Activated T-helper 2 cell treated with anti-CD3 and anti-CD28 coated beads, Interferon-gamma antibody, Interleukin-2, Interleukin-4, amounts not matched to agents 10 μg/mL and 5 μg/mL and 100 μg/mL, durations not matched to agents 14 hours and 24 hours and 36 hours (primary cell): Measurements from ENCODE around the gene CST3. TPM values are rescaled to one million over a fixed set of nuclear protein-coding genes. Genes with fewer than 3 reads are reported as not detected.

Experiments used
- DNase-seq: peaks from one replicate; pipeline ENCODE4 v3.0.0; 2021; ENCODE audit warnings: low spot score
- H3K27ac Mint-ChIP-seq: one replicate; pipeline ENCODE4 v1.8.0; 2021; ENCODE audit warnings: mixed read lengths
- H3K27me3 Mint-ChIP-seq: one replicate; pipeline ENCODE4 v1.8.0; 2021; ENCODE audit warnings: low read depth, mixed read lengths
- H3K36me3 Mint-ChIP-seq: one replicate; pipeline ENCODE4 v1.8.0; 2021; ENCODE audit warnings: low read depth, mixed read lengths
- H3K4me1 Mint-ChIP-seq: one replicate; pipeline ENCODE4 v1.8.0; 2021; ENCODE audit warnings: low read depth, mixed read lengths
- H3K4me3 Mint-ChIP-seq: one replicate; pipeline ENCODE4 v1.8.0; 2021; ENCODE audit warnings: low read depth, mild to moderate bottlenecking, moderate library complexity, mixed read lengths
- H3K9me3 Mint-ChIP-seq: one replicate; pipeline ENCODE4 v1.8.0; 2021; ENCODE audit warnings: mixed read lengths
- intact Hi-C: fragments of 100-400 bp; cut with micrococcal nuclease; formaldehyde crosslinking; loops from one replicate; pipeline ENCODE4 v1.15.1; 2023
- total RNA-seq: library from RNA; stranded (reverse); gene quantifications from 2 replicates; pipeline ENCODE4 v1.2.3, GENCODE V29; 2022

CST3 gene
- total RNA-seq, 1 donor from 2014 or later = 0.82 TPM

- intact Hi-C loops = no loop called here
- Mint-ChIP-seq H3K27me3 (peaks cover 6% of the 10 kb centered on the region), H3K4me3 (no peak overlapping the region), H3K27ac (no peak overlapping the region), H3K9me3 (no peaks in the 10 kb centered on the region), H3K4me1 (no peaks in the 10 kb centered on the region), H3K36me3 (no peaks in the 10 kb centered on the region)
- DNase-seq = no peak
These were observed 9.6 kb upstream of the CST3 start for GRCh38 chr20:23647346-23647745.

- Mint-ChIP-seq H3K27me3 (peaks cover 6% of the 10 kb centered on the region), H3K9me3 (no peaks in the 10 kb centered on the region), H3K4me1 (no peaks in the 10 kb centered on the region), H3K4me3 (no peak overlapping the region), H3K27ac (no peak overlapping the region), H3K36me3 (no peaks in the 10 kb centered on the region)
- intact Hi-C loops = no loop called here
- no peak for DNase-seq
These were observed 8.5 kb upstream of the CST3 start for GRCh38 chr20:23646106-23646873.

GRCh38 chr20:23645575-23645974, 7.8 kb upstream of the CST3 start:
- H3K27ac Mint-ChIP-seq = no peak overlapping the region
- no peaks in the 10 kb centered on the region for H3K4me1 Mint-ChIP-seq
- no peaks in the 10 kb centered on the region for H3K36me3 Mint-ChIP-seq
- H3K9me3 Mint-ChIP-seq = no peaks in the 10 kb centered on the region
- DNase-seq = no peak
- no peak overlapping the region for H3K4me3 Mint-ChIP-seq
- intact Hi-C loops = no loop called here
- peaks cover 6% of the 10 kb centered on the region for H3K27me3 Mint-ChIP-seq

- Mint-ChIP-seq H3K27ac (no peak overlapping the region), H3K4me1 (no peaks in the 10 kb centered on the region), H3K4me3 (no peak overlapping the region), H3K9me3 (no peaks in the 10 kb centered on the region), H3K27me3 (peaks cover 8% of the 10 kb centered on the region), H3K36me3 (no peaks in the 10 kb centered on the region)
- no peak for DNase-seq
- intact Hi-C loops = no loop called here
These were observed 6.4 kb upstream of the CST3 start for GRCh38 chr20:23644164-23644563.

- intact Hi-C loops = no loop called here
- Mint-ChIP-seq H3K36me3 (no peaks in the 10 kb centered on the region), H3K9me3 (no peaks in the 10 kb centered on the region), H3K27ac (no peak overlapping the region), H3K27me3 (peaks cover 11% of the 10 kb centered on the region), H3K4me3 (no peak overlapping the region), H3K4me1 (no peaks in the 10 kb centered on the region)
- no peak for DNase-seq
These were observed 5.9 kb upstream of the CST3 start for GRCh38 chr20:23643659-23644058.

- H3K4me3 Mint-ChIP-seq = no peak overlapping the region
- DNase-seq = no peak
- H3K27me3 Mint-ChIP-seq = peaks cover 13% of the 10 kb centered on the region
- no peaks in the 10 kb centered on the region for H3K4me1 Mint-ChIP-seq
- H3K9me3 Mint-ChIP-seq = no peaks in the 10 kb centered on the region
- no peak overlapping the region for H3K27ac Mint-ChIP-seq
- no peaks in the 10 kb centered on the region for H3K36me3 Mint-ChIP-seq
- intact Hi-C loops = no loop called here
These were observed 4.4 kb upstream of the CST3 start for GRCh38 chr20:23641936-23642751.

GRCh38 chr20:23640671-23641667, 3.2 kb upstream of the CST3 start:
- intact Hi-C loops = no loop called here
- H3K27ac Mint-ChIP-seq = no peak overlapping the region
- no peak overlapping the region for H3K4me3 Mint-ChIP-seq
- peaks cover 4% of the 10 kb centered on the region for H3K4me1 Mint-ChIP-seq
- DNase-seq = no peak
- H3K27me3 Mint-ChIP-seq = peaks cover 24% of the 10 kb centered on the region
- H3K36me3 Mint-ChIP-seq = no peaks in the 10 kb centered on the region
- no peaks in the 10 kb centered on the region for H3K9me3 Mint-ChIP-seq

- DNase-seq = no peak
- intact Hi-C loops = no loop called here
- H3K4me1 Mint-ChIP-seq = peaks cover 4% of the 10 kb centered on the region
- peaks cover 20% of the 10 kb centered on the region for H3K27me3 Mint-ChIP-seq
- no peaks in the 10 kb centered on the region for H3K9me3 Mint-ChIP-seq
- H3K27ac Mint-ChIP-seq = no peak overlapping the region
- no peak overlapping the region for H3K4me3 Mint-ChIP-seq
- no peaks in the 10 kb centered on the region for H3K36me3 Mint-ChIP-seq
These were observed 2.4 kb upstream of the CST3 start for GRCh38 chr20:23640018-23640601.

- Mint-ChIP-seq H3K4me1 (peaks cover 4% of the 10 kb centered on the region), H3K4me3 (no peak overlapping the region), H3K9me3 (no peaks in the 10 kb centered on the region), H3K27ac (no peak overlapping the region), H3K36me3 (no peaks in the 10 kb centered on the region), H3K27me3 (peaks cover 20% of the 10 kb centered on the region)
- intact Hi-C loops = no loop called here
- no peak for DNase-seq
These were observed 1.8 kb upstream of the CST3 start for GRCh38 chr20:23639490-23639958.

GRCh38 chr20:23638309-23638708, 554 bp upstream of the CST3 start:
- H3K27ac Mint-ChIP-seq = no peak overlapping the region
- peaks cover 20% of the 10 kb centered on the region for H3K27me3 Mint-ChIP-seq
- H3K9me3 Mint-ChIP-seq = no peaks in the 10 kb centered on the region
- no peak for DNase-seq
- peaks cover 4% of the 10 kb centered on the region for H3K4me1 Mint-ChIP-seq
- H3K36me3 Mint-ChIP-seq = no peaks in the 10 kb centered on the region
- intact Hi-C loops = no loop called here
- H3K4me3 Mint-ChIP-seq = no peak overlapping the region

- intact Hi-C loops = no loop called here
- Mint-ChIP-seq H3K36me3 (no peaks in the 10 kb centered on the region), H3K27ac (no peak overlapping the region), H3K4me1 (peaks cover 4% of the 10 kb centered on the region), H3K27me3 (peaks cover 20% of the 10 kb centered on the region), H3K9me3 (no peaks in the 10 kb centered on the region), H3K4me3 (peak overlapping the region; percentile 61)
- no peak for DNase-seq
These were observed 860 bp downstream of the CST3 start for GRCh38 chr20:23636908-23637281.

- H3K27me3 Mint-ChIP-seq = peaks cover 20% of the 10 kb centered on the region
- no peaks in the 10 kb centered on the region for H3K9me3 Mint-ChIP-seq
- H3K4me1 Mint-ChIP-seq = peaks cover 4% of the 10 kb centered on the region
- H3K36me3 Mint-ChIP-seq = no peaks in the 10 kb centered on the region
- intact Hi-C loops = no loop called here
- DNase-seq = no peak
- no peak overlapping the region for H3K27ac Mint-ChIP-seq
- H3K4me3 Mint-ChIP-seq = peak overlapping the region; percentile 61
These were observed 1.4 kb downstream of the CST3 start for GRCh38 chr20:23636182-23636907.
